HEK293 (cell line): Measurements from ENCODE around the gene TIMM50.

Source experiments
- CTCF ChIA-PET: fragments of 350-600 bp; formaldehyde crosslinking; extraction: SDS; loops from one replicate; lab custom pipeline; 2021; ENCODE audit warnings: antibody characterized with exemption; lab: Yijun Ruan, JAX
- POLR2A ChIA-PET: fragments of 300-600 bp; formaldehyde crosslinking; extraction: SDS; loops from one replicate; lab custom pipeline; 2020; ENCODE audit warnings: antibody characterized with exemption, inconsistent platforms; lab: Yijun Ruan, JAX
- H3K27ac ChIP-seq: fragments of 200-500 bp; sonication (Bioruptor generic); 2 replicates; pipeline ENCODE4 v1.5.1; 2014; ENCODE audit warnings: low read depth, low read length, control low read depth, inconsistent platforms; ENCODE audit errors: extremely low read depth
- H3K36me3 ChIP-seq, 2 experiments: fragments of 200-500 bp in 1 of 2; sonication (Bioruptor generic) in 1 of 2; 1 replicate in 1 of 2; 2 replicates in 1 of 2; pipeline ENCODE4 v1.5.1; 2014 to 2017; ENCODE audit warnings: inconsistent platforms in 2 of 2, low read length in 2 of 2; ENCODE audit not compliant: control insufficient read depth in 2 of 2, insufficient read depth in 1 of 2
- H3K4me1 ChIP-seq: fragments of 200-500 bp; sonication (Bioruptor generic); 2 replicates; pipeline ENCODE4 v1.5.1; 2014; ENCODE audit warnings: mild to moderate bottlenecking, low read length, inconsistent platforms; ENCODE audit not compliant: control insufficient read depth, insufficient read depth
- H3K4me3 ChIP-seq: 2 replicates; pipeline ENCODE4 v1.5.1; 2011; ENCODE audit warnings: low read depth, mild to moderate bottlenecking, control low read depth, low read length, moderate library complexity
- H3K9me3 ChIP-seq: fragments of 200-500 bp; sonication (Bioruptor generic); 2 replicates; pipeline ENCODE4 v1.5.1; 2014; ENCODE audit warnings: low read depth, low read length, inconsistent platforms; ENCODE audit not compliant: control insufficient read depth, insufficient read depth
- EGR2 ChIP-seq: fragments of 450-650 bp; formaldehyde crosslinking; IDR thresholded peaks from 2 replicates; pipeline ENCODE4 v1.5.1; 2016; ENCODE audit warnings: low read depth, missing biosample characterization, missing genetic modification characterization
- GFI1B ChIP-seq: fragments of 450-650 bp; formaldehyde crosslinking; IDR thresholded peaks from 2 replicates; pipeline ENCODE4 v1.5.1; 2016; ENCODE audit warnings: missing biosample characterization, missing genetic modification characterization
- HOXA7 ChIP-seq: sonication (generic); formaldehyde crosslinking; IDR thresholded peaks from 2 replicates; pipeline ENCODE4 v1.8.1; 2022; ENCODE audit warnings: missing genetic modification reagents, borderline replicate concordance
- IKZF3 ChIP-seq: fragments of 450-650 bp; IDR thresholded peaks from 2 replicates; pipeline ENCODE4 v1.5.0; 2018; ENCODE audit warnings: missing biosample characterization, mild to moderate bottlenecking, missing genetic modification characterization, moderate library complexity
- KLF1 ChIP-seq: fragments of 450-650 bp; formaldehyde crosslinking; IDR thresholded peaks from 2 replicates; pipeline ENCODE4 v1.5.1; 2016; ENCODE audit warnings: missing biosample characterization, missing genetic modification characterization
- OVOL3 ChIP-seq: fragments of 450-650 bp; formaldehyde crosslinking; IDR thresholded peaks from 2 replicates; pipeline ENCODE4 v1.5.1; 2016; ENCODE audit warnings: missing biosample characterization, missing genetic modification characterization
- ZBTB21 ChIP-seq: fragments of 450-650 bp; formaldehyde crosslinking; IDR thresholded peaks from 2 replicates; pipeline ENCODE4 v1.5.1; 2017; ENCODE audit warnings: missing biosample characterization, missing genetic modification characterization
- ZBTB7A ChIP-seq: fragments of 450-650 bp; formaldehyde crosslinking; IDR thresholded peaks from 2 replicates; pipeline ENCODE4 v1.5.1; 2016; ENCODE audit warnings: low read depth, missing biosample characterization, missing genetic modification characterization
- ZEB2 ChIP-seq: fragments of 450-650 bp; formaldehyde crosslinking; IDR thresholded peaks from 2 replicates; pipeline ENCODE4 v1.5.1; 2016; ENCODE audit warnings: missing biosample characterization, missing genetic modification characterization
- ZNF112 ChIP-seq: fragments of 450-650 bp; formaldehyde crosslinking; IDR thresholded peaks from 2 replicates; pipeline ENCODE4 v1.5.0; 2017; ENCODE audit warnings: missing biosample characterization, missing genetic modification characterization
- ZNF132 ChIP-seq: fragments of 450-650 bp; formaldehyde crosslinking; IDR thresholded peaks from 2 replicates; pipeline ENCODE4 v1.5.1; 2017; ENCODE audit warnings: missing biosample characterization, missing genetic modification characterization, borderline replicate concordance
- ZNF174 ChIP-seq: fragments of 450-650 bp; formaldehyde crosslinking; IDR thresholded peaks from 2 replicates; pipeline ENCODE4 v1.5.0; 2017; ENCODE audit warnings: missing biosample characterization, mild to moderate bottlenecking, missing genetic modification characterization
- ZNF175 ChIP-seq: fragments of 450-650 bp; formaldehyde crosslinking; IDR thresholded peaks from 2 replicates; pipeline ENCODE4 v1.5.1; 2016; ENCODE audit warnings: missing biosample characterization, missing genetic modification characterization
- ZNF184 ChIP-seq: fragments of 450-650 bp; IDR thresholded peaks from 2 replicates; pipeline ENCODE4 v1.5.1; 2018; ENCODE audit warnings: missing biosample characterization, mild to moderate bottlenecking, missing genetic modification characterization
- ZNF24 ChIP-seq: fragments of 450-650 bp; formaldehyde crosslinking; IDR thresholded peaks from 2 replicates; pipeline ENCODE4 v1.5.1; 2016; ENCODE audit warnings: missing biosample characterization, missing genetic modification characterization
- ZNF335 ChIP-seq: fragments of 450-650 bp; formaldehyde crosslinking; conservative IDR thresholded peaks from 2 replicates; pipeline ENCODE4 v1.5.1; 2016; ENCODE audit warnings: missing biosample characterization, missing genetic modification characterization
- ZNF416 ChIP-seq: fragments of 450-650 bp; formaldehyde crosslinking; IDR thresholded peaks from 2 replicates; pipeline ENCODE4 v1.5.1; 2016; ENCODE audit warnings: missing biosample characterization, missing genetic modification characterization
- ZNF510 ChIP-seq: fragments of 450-650 bp; formaldehyde crosslinking; IDR thresholded peaks from 2 replicates; pipeline ENCODE4 v1.5.1; 2018; ENCODE audit warnings: mild to moderate bottlenecking, missing genetic modification characterization, missing biosample characterization; ENCODE audit not compliant: insufficient replicate concordance
- ZNF571 ChIP-seq: fragments of 450-650 bp; formaldehyde crosslinking; IDR thresholded peaks from 2 replicates; pipeline ENCODE4 v1.5.0; 2017; ENCODE audit warnings: missing biosample characterization, missing genetic modification characterization
- ZNF621 ChIP-seq: fragments of 450-650 bp; formaldehyde crosslinking; IDR thresholded peaks from 2 replicates; pipeline ENCODE4 v1.5.1; 2017; ENCODE audit warnings: missing biosample characterization, missing genetic modification characterization
- ZNF624 ChIP-seq: fragments of 450-650 bp; formaldehyde crosslinking; IDR thresholded peaks from 2 replicates; pipeline ENCODE4 v1.5.1; 2017; ENCODE audit warnings: missing biosample characterization, missing genetic modification characterization
- ZNF785 ChIP-seq: fragments of 450-650 bp; formaldehyde crosslinking; IDR thresholded peaks from 2 replicates; pipeline ENCODE4 v1.5.1; 2016; ENCODE audit warnings: missing biosample characterization, missing genetic modification characterization
- ZNF791 ChIP-seq: fragments of 450-650 bp; formaldehyde crosslinking; IDR thresholded peaks from 2 replicates; pipeline ENCODE4 v1.5.1; 2016; ENCODE audit warnings: missing biosample characterization, missing genetic modification characterization
- ZNF792 ChIP-seq: fragments of 450-650 bp; formaldehyde crosslinking; IDR thresholded peaks from 2 replicates; pipeline ENCODE4 v1.5.1; 2016; ENCODE audit warnings: missing biosample characterization, missing genetic modification characterization
- TF ChIP-seq, protein P1 (sequence below): fragments of 450-650 bp; formaldehyde crosslinking; conservative IDR thresholded peaks from 2 replicates; pipeline ENCODE4 v1.5.1; 2016; ENCODE audit warnings: low read depth, missing biosample characterization, missing genetic modification characterization
- TF ChIP-seq, protein P2 (sequence below): fragments of 450-650 bp; formaldehyde crosslinking; IDR thresholded peaks from 2 replicates; pipeline ENCODE4 v1.5.1; 2016; ENCODE audit warnings: missing biosample characterization, missing genetic modification characterization
- TF ChIP-seq, protein P3 (sequence below): fragments of 450-650 bp; formaldehyde crosslinking; IDR thresholded peaks from 2 replicates; pipeline ENCODE4 v1.5.1; 2017; ENCODE audit warnings: missing biosample characterization, mild to moderate bottlenecking, missing genetic modification characterization, moderate library complexity
- TF ChIP-seq, protein P4 (sequence below): fragments of 450-650 bp; formaldehyde crosslinking; IDR thresholded peaks from 2 replicates; pipeline ENCODE4 v1.5.1; 2016; ENCODE audit warnings: missing biosample characterization, missing genetic modification characterization

The TIMM50 gene

DNA sequence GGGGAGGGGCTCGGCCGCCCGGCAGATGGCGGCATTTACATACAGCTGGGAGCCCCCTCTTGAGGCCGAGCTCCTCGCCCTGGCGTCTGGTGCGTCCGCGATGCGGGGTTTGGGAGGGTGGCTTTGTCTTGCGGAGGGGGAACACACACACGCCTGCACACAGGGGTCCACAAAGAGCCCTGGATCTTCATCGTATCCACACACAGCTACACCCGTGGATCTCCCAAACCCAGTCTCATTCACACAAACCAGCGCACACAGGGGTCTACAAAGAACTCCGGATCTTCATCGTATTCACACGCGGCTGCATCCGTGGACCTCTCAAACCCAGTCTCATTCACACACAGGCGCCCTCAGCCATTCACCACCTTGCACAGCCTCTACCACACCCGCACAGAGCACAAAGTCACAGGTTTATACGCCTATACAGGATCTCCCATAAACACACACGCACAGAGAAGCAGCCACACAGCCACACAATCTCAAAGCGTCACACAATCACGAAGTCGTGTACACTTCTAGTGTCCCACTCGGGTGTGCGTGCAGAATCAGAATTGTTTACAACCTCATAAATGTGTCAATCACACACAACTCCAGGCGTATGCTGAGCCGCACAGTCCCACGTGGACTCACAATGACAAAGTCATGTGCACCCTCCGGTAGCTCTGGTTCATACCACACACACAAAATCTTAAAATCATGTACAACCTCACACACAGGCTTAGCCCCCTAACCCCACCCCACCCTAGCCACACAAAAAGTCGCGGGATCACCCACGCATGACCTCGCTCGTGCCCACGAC, 17.6 kb downstream of the TIMM50 start (continued):
- peak; percentile 55; the same call in 1 of the 2 replicates for TF ChIP-seq OVOL3
- no peak for TF ChIP-seq ZNF175 (tag by site-specific recombination)
- TF ChIP-seq, protein P1, sequence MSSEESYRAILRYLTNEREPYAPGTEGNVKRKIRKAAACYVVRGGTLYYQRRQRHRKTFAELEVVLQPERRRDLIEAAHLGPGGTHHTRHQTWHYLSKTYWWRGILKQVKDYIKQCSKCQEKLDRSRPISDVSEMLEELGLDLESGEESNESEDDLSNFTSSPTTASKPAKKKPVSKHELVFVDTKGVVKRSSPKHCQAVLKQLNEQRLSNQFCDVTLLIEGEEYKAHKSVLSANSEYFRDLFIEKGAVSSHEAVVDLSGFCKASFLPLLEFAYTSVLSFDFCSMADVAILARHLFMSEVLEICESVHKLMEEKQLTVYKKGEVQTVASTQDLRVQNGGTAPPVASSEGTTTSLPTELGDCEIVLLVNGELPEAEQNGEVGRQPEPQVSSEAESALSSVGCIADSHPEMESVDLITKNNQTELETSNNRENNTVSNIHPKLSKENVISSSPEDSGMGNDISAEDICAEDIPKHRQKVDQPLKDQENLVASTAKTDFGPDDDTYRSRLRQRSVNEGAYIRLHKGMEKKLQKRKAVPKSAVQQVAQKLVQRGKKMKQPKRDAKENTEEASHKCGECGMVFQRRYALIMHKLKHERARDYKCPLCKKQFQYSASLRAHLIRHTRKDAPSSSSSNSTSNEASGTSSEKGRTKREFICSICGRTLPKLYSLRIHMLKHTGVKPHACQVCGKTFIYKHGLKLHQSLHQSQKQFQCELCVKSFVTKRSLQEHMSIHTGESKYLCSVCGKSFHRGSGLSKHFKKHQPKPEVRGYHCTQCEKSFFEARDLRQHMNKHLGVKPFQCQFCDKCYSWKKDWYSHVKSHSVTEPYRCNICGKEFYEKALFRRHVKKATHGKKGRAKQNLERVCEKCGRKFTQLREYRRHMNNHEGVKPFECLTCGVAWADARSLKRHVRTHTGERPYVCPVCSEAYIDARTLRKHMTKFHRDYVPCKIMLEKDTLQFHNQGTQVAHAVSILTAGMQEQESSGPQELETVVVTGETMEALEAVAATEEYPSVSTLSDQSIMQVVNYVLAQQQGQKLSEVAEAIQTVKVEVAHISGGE (tag by site-specific recombination) = peak; percentile 62; the same call in 1 of the 2 replicates
- peak; percentile 80 for TF ChIP-seq ZBTB21 (tag by site-specific recombination)
- no peak for TF ChIP-seq HOXA7 (CRISPR knock-in tag)
- no peak for TF ChIP-seq ZNF112
- TF ChIP-seq ZNF24 (tag by site-specific recombination) = peak; percentile 47; the same call in 1 of the 2 replicates
- no peak for TF ChIP-seq ZNF624 (tag by site-specific recombination)
- peak; percentile 15; the same call in 1 of the 2 replicates for TF ChIP-seq ZNF791
- TF ChIP-seq EGR2 (tag by site-specific recombination) = peak; percentile 12; the same call in 1 of the 2 replicates
- TF ChIP-seq, protein P2, sequence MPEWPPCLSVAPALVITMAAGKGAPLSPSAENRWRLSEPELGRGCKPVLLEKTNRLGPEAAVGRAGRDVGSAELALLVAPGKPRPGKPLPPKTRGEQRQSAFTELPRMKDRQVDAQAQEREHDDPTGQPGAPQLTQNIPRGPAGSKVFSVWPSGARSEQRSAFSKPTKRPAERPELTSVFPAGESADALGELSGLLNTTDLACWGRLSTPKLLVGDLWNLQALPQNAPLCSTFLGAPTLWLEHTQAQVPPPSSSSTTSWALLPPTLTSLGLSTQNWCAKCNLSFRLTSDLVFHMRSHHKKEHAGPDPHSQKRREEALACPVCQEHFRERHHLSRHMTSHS = no peak

DNA sequence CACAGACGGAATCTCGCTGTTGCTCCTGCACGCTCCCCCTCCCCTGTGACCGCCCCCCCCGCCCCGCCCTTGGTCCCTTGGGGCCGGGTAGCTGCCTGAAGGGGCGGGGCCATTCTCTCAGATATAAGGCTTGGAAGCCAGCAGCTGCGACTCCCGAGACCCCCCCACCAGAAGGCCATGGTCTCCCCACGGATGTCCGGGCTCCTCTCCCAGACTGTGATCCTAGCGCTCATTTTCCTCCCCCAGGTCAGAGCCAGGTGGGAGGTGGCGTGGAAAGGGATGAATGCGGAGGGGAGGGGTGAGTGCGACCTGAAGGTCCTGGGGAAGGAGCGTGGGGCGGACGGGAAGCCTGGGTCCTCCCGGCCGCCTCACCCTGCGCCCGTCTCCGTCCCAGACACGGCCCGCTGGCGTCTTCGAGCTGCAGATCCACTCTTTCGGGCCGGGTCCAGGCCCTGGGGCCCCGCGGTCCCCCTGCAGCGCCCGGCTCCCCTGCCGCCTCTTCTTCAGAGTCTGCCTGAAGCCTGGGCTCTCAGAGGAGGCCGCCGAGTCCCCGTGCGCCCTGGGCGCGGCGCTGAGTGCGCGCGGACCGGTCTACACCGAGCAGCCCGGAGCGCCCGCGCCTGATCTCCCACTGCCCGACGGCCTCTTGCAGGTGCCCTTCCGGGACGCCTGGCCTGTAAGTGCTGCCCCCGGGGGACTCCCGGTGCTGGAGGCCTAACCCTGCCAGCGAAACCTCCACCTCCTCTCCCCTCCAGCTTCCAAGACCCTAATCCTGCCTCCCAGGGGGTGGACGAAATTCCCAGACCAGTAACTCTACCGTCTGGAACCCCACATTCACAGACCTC, 18.4 kb downstream of the TIMM50 start, which contains the start of gene DLL3:
Gene DLL3 (plus strand): TSS at position 150 of the 845 bp plus-strand sequence. CDS start 28 bp downstream, at position 178.
- CTCF ChIA-PET = interaction anchor here (0.7 to 4.9 kb wide), 15 partner anchors 9 to 302 kb away, joined by 3 to 59 read pairs (median 6); partner anchors contain the start of genes EID2B and RPS16
- H3K4me3 ChIP-seq = no peak within 1 kb of the TSS
- no peaks in the 10 kb centered on the region for H3K9me3 ChIP-seq
- no peak for TF ChIP-seq ZNF184 (tag by site-specific recombination)
- TF ChIP-seq ZNF335 (tag by site-specific recombination) = peak; percentile 13; the same call in 1 of the 2 replicates
- no peak for TF ChIP-seq ZNF785 (tag by site-specific recombination)
- TF ChIP-seq ZEB2 = no peak
- no peak for TF ChIP-seq ZNF792 (tag by site-specific recombination)
- TF ChIP-seq ZNF112 = no peak
- TF ChIP-seq GFI1B (tag by site-specific recombination) = no peak
- TF ChIP-seq ZNF174 (tag by site-specific recombination) = no peak
- TF ChIP-seq ZNF132 (tag by site-specific recombination) = no peak
- no peak for TF ChIP-seq ZNF571 (tag by site-specific recombination)
- TF ChIP-seq, protein P3, sequence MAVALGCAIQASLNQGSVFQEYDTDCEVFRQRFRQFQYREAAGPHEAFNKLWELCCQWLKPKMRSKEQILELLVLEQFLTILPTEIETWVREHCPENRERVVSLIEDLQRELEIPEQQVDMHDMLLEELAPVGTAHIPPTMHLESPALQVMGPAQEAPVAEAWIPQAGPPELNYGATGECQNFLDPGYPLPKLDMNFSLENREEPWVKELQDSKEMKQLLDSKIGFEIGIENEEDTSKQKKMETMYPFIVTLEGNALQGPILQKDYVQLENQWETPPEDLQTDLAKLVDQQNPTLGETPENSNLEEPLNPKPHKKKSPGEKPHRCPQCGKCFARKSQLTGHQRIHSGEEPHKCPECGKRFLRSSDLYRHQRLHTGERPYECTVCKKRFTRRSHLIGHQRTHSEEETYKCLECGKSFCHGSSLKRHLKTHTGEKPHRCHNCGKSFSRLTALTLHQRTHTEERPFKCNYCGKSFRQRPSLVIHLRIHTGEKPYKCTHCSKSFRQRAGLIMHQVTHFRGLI = no peak
- no peak for TF ChIP-seq ZBTB7A
- TF ChIP-seq IKZF3 (tag by site-specific recombination) = peak; percentile 64
- no peak; the same call in 1 of the 2 replicates for TF ChIP-seq ZNF791
- TF ChIP-seq KLF1 (tag by site-specific recombination) = no peak; the same call in 1 of the 2 replicates
- no peak for TF ChIP-seq ZNF510 (tag by site-specific recombination)
- TF ChIP-seq ZNF621 (tag by site-specific recombination) = no peak
- TF ChIP-seq ZNF416 (tag by site-specific recombination) = no peak
- TF ChIP-seq, protein P4, sequence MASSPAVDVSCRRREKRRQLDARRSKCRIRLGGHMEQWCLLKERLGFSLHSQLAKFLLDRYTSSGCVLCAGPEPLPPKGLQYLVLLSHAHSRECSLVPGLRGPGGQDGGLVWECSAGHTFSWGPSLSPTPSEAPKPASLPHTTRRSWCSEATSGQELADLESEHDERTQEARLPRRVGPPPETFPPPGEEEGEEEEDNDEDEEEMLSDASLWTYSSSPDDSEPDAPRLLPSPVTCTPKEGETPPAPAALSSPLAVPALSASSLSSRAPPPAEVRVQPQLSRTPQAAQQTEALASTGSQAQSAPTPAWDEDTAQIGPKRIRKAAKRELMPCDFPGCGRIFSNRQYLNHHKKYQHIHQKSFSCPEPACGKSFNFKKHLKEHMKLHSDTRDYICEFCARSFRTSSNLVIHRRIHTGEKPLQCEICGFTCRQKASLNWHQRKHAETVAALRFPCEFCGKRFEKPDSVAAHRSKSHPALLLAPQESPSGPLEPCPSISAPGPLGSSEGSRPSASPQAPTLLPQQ (tag by site-specific recombination) = no peak

More for the DNA sequence above, 18.4 kb downstream of the TIMM50 start, which contains the start of gene DLL3:
- no peaks in the 10 kb centered on the region; a peak in 1 of 3 replicates for H3K36me3 ChIP-seq
- H3K27ac ChIP-seq = peak within 1 kb of the TSS; percentile 2; the same call in 1 of the 2 replicates
- POLR2A ChIA-PET = interaction anchor here (0.6 to 3.5 kb wide), 10 partner anchors 8 to 85 kb away, joined by 3 to 29 read pairs (median 5); partner anchors contain the start of genes RPS16 and TIMM50
- peaks cover 16% of the 10 kb centered on the region for H3K4me1 ChIP-seq
